ENCODE results near the gene RAI1.

DNA sequence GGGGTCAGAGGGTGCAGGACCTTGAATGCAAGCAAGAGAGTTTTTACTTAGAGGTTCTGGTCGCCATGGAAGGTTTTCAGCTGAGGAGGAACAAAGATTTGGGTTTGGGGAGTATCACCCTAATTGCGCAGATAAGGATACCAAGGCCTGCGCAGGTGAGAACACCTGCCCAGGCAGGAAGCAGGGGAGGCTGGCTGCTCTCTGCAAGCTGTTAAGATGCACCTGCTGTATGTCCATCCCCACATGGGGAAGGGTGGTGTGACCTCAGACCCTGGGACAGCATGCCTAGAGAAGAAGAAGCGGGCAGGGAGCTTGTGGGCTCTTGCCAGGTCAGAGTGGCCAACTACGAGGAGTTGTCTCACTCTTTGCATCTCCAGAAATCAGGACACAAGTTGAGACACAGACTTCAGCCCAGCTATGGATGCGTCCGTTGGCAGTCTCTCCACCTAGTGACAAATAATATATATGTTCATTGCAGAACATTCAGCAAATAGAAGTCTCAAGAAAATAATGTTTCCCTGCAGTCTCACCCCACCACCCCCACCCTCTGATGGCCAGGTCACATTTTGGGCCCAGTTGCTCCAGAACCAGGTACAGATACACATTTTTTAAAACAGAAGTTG is 77.8 kb downstream of the RAI1 start:
- TF ChIP-seq EP300 (IDR thresholded peaks at IDR 0.05) (no peak), POLR2A (IDR thresholded peaks at IDR 0.05) (no peak), POLR2AphosphoS5 (IDR thresholded peaks at IDR 0.05) (no peak)
- TF ChIP-seq, protein P1, sequence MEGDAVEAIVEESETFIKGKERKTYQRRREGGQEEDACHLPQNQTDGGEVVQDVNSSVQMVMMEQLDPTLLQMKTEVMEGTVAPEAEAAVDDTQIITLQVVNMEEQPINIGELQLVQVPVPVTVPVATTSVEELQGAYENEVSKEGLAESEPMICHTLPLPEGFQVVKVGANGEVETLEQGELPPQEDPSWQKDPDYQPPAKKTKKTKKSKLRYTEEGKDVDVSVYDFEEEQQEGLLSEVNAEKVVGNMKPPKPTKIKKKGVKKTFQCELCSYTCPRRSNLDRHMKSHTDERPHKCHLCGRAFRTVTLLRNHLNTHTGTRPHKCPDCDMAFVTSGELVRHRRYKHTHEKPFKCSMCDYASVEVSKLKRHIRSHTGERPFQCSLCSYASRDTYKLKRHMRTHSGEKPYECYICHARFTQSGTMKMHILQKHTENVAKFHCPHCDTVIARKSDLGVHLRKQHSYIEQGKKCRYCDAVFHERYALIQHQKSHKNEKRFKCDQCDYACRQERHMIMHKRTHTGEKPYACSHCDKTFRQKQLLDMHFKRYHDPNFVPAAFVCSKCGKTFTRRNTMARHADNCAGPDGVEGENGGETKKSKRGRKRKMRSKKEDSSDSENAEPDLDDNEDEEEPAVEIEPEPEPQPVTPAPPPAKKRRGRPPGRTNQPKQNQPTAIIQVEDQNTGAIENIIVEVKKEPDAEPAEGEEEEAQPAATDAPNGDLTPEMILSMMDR (IDR thresholded peaks at IDR 0.05) = no peak

Data from suprapubic skin (tissue), 4 donors.